ENCODE measurements around the gene TPRG1L.
A peak's percentile ranks its signal among the peaks of the same experiment; 100 is the strongest.
"Not testable (repeated sequence)": the region's sequence is repeated elsewhere in the genome, so short reads cannot be mapped to it uniquely, and the experiment has no call there.

The TPRG1L gene

GRCh38 chr1:3624200-3625136 is at the start of gene TPRG1L:
TPRG1L (plus strand) TSS chr1:3625015; CDS start chr1:3625073, 58 bp downstream.
- Mint-ChIP-seq H3K4me1 (peaks cover 31% of the 10 kb centered on the region), H3K27me3 (peaks cover 29% of the 10 kb centered on the region), H3K4me3 (peak within 1 kb of the TSS; percentile 81), H3K36me3 (peaks cover 7% of the 10 kb centered on the region), H3K9me3 (no peaks in the 10 kb centered on the region), H3K27ac (peak within 1 kb of the TSS; percentile 89)
- DNase-seq, result peak; percentile 98
- CTCF ChIA-PET, result interaction anchor here (1.3 to 1.9 kb wide), 2 partner anchors 10 to 171 kb away, joined by 3 to 9 read pairs; no protein-coding TSS in a partner anchor

GRCh38 chr1:3575515-3575914 is 49.3 kb upstream of the TPRG1L start:
- H3K4me3 Mint-ChIP-seq, H3K27ac Mint-ChIP-seq, H3K9me3 Mint-ChIP-seq, H3K4me1 Mint-ChIP-seq, CTCF ChIA-PET, H3K27me3 Mint-ChIP-seq, DNase-seq, H3K36me3 Mint-ChIP-seq: not testable (repeated sequence)

- no peak overlapping the region for H3K4me3 Mint-ChIP-seq
- DNase-seq, result no peak
- H3K27ac Mint-ChIP-seq, result no peak overlapping the region
- no peaks in the 10 kb centered on the region for H3K27me3 Mint-ChIP-seq
- H3K36me3 Mint-ChIP-seq, result no peaks in the 10 kb centered on the region
- CTCF ChIA-PET, result no interaction called here
- H3K4me1 Mint-ChIP-seq, result no peaks in the 10 kb centered on the region
- H3K9me3 Mint-ChIP-seq, result no peaks in the 10 kb centered on the region
Observed at GRCh38 chr1:3575993-3576392, 48.8 kb upstream of the TPRG1L start.

GRCh38 chr1:3577300-3577699 is 47.5 kb upstream of the TPRG1L start:
- H3K27ac Mint-ChIP-seq, result no peak overlapping the region
- no peak overlapping the region for H3K4me3 Mint-ChIP-seq
- CTCF ChIA-PET, result no interaction called here
- no peak for DNase-seq
- H3K36me3 Mint-ChIP-seq, result no peaks in the 10 kb centered on the region
- no peaks in the 10 kb centered on the region for H3K27me3 Mint-ChIP-seq
- no peaks in the 10 kb centered on the region for H3K4me1 Mint-ChIP-seq
- H3K9me3 Mint-ChIP-seq, result no peaks in the 10 kb centered on the region

DNA sequence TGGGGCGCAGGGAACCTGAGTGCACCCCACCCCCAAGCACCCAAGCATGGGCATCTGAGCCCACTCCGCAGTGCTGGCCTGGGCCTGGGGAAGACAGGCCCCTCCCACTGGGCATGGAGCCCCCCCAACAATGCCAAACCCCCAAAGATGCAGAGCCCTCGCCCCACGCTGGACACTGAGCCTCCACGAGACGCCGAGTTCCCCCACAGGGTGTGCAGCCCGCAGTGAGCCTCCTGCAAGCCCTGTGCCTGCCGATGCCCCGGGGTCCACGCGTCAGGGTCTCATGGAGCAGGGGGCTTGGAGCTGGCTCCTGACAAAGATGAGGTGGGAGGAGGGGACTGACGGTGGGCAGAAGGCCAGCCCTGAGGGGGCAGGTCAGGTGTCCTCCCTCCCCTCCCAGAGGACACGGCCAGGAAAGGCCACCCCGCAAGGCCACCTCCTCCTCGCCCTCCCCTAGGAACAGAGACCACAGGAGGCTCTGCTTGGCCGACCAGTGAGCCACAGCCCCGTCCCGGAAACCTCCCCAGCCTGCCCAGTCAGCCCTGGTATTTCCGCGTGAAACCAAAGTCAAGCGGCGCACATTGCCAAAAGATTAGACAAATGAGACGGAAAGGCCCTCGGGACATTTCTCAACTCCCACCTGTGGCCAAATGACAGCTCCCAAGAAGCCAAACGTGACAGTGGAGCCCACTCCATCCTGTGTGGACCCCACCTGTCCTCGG is 46.9 kb upstream of the TPRG1L start:
- H3K27me3 Mint-ChIP-seq, result no peaks in the 10 kb centered on the region
- no peaks in the 10 kb centered on the region for H3K36me3 Mint-ChIP-seq
- peaks cover 2% of the 10 kb centered on the region for H3K9me3 Mint-ChIP-seq
- DNase-seq, result no peak
- no peak overlapping the region for H3K4me3 Mint-ChIP-seq
- H3K4me1 Mint-ChIP-seq, result no peaks in the 10 kb centered on the region
- CTCF ChIA-PET, result no interaction called here
- H3K27ac Mint-ChIP-seq, result no peak overlapping the region

GRCh38 chr1:3578433-3578805 is 46.4 kb upstream of the TPRG1L start:
- no peak for DNase-seq
- no peaks in the 10 kb centered on the region for H3K36me3 Mint-ChIP-seq
- H3K27me3 Mint-ChIP-seq, result no peaks in the 10 kb centered on the region
- H3K4me1 Mint-ChIP-seq, result no peaks in the 10 kb centered on the region
- H3K9me3 Mint-ChIP-seq, result peaks cover 4% of the 10 kb centered on the region
- no peak overlapping the region for H3K4me3 Mint-ChIP-seq
- H3K27ac Mint-ChIP-seq, result no peak overlapping the region
- CTCF ChIA-PET, result no interaction called here

- no peak for DNase-seq
- Mint-ChIP-seq H3K36me3 (no peaks in the 10 kb centered on the region), H3K27ac (no peak overlapping the region), H3K9me3 (peaks cover 4% of the 10 kb centered on the region), H3K4me1 (no peaks in the 10 kb centered on the region), H3K27me3 (no peaks in the 10 kb centered on the region), H3K4me3 (no peak overlapping the region)
- CTCF ChIA-PET, result no interaction called here
Observed at GRCh38 chr1:3578906-3579305, 45.9 kb upstream of the TPRG1L start.

GRCh38 chr1:3579626-3580025 is 45.2 kb upstream of the TPRG1L start:
- no peak overlapping the region for H3K4me3 Mint-ChIP-seq
- no peaks in the 10 kb centered on the region for H3K27me3 Mint-ChIP-seq
- no peak overlapping the region for H3K27ac Mint-ChIP-seq
- H3K4me1 Mint-ChIP-seq, result no peaks in the 10 kb centered on the region
- peaks cover 2% of the 10 kb centered on the region for H3K36me3 Mint-ChIP-seq
- no peak for DNase-seq
- CTCF ChIA-PET, result no interaction called here
- peaks cover 6% of the 10 kb centered on the region for H3K9me3 Mint-ChIP-seq

- DNase-seq, result no peak
- H3K27me3 Mint-ChIP-seq, result no peaks in the 10 kb centered on the region
- peaks cover 6% of the 10 kb centered on the region for H3K9me3 Mint-ChIP-seq
- peaks cover 2% of the 10 kb centered on the region for H3K36me3 Mint-ChIP-seq
- H3K4me1 Mint-ChIP-seq, result no peaks in the 10 kb centered on the region
- no peak overlapping the region for H3K4me3 Mint-ChIP-seq
- CTCF ChIA-PET, result no interaction called here
- no peak overlapping the region for H3K27ac Mint-ChIP-seq
Observed at GRCh38 chr1:3580231-3580630, 44.6 kb upstream of the TPRG1L start.

GRCh38 chr1:3581296-3582036 is 43.3 kb upstream of the TPRG1L start:
- Mint-ChIP-seq H3K27me3 (no peaks in the 10 kb centered on the region), H3K36me3 (peaks cover 2% of the 10 kb centered on the region), H3K9me3 (peaks cover 6% of the 10 kb centered on the region), H3K4me1 (no peaks in the 10 kb centered on the region), H3K27ac (no peak overlapping the region), H3K4me3 (no peak overlapping the region)
- CTCF ChIA-PET, result no interaction called here
- no peak for DNase-seq

DNA sequence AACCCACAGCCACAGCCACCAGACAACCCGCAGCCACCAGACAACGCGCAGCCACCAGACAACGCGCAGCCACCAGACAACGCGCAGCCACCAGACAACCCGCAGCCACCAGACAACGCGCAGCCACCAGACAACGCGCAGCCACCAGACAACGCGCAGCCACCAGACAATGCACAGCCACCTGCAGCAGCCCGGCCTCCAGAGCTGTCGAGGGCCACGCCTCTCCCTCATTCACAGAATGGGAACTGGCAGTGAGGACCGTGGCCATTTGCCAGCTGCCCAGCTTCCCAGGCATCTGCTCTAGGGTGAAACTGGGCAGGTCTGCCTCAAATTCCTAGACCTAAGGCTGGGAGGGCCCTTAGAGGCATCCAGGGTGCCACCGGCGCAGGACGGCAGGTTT is 41.1 kb upstream of the TPRG1L start:
- H3K27me3 Mint-ChIP-seq, DNase-seq, H3K4me1 Mint-ChIP-seq, H3K9me3 Mint-ChIP-seq, H3K4me3 Mint-ChIP-seq, CTCF ChIA-PET, H3K27ac Mint-ChIP-seq, H3K36me3 Mint-ChIP-seq: not testable (repeated sequence)

DNA sequence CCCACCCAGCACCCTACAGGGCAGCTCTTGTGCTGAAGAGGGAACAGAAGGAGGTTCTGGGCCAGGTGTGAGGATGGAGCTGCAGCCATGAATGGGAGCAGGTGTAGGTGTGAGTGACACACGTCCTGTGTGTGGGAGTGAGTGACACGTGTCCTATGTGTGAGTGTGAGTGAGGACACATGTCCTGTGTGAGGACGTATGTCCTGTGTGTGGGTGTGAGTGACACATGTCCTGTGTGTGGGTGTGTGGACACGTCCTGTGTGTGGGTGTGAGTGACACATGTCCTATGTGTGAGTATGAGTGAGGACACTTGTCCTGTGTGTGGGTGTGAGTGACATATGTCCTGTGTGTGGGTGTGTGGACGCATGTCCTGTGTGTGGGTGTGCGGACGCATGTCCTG is 39.9 kb upstream of the TPRG1L start:
- DNase-seq, result no peak
- Mint-ChIP-seq H3K9me3 (peaks cover 6% of the 10 kb centered on the region), H3K36me3 (peaks cover 2% of the 10 kb centered on the region), H3K27me3 (no peaks in the 10 kb centered on the region), H3K4me1 (no peaks in the 10 kb centered on the region), H3K27ac (no peak overlapping the region), H3K4me3 (no peak overlapping the region)
- CTCF ChIA-PET, result no interaction called here

GRCh38 chr1:3585353-3585868 is 39.4 kb upstream of the TPRG1L start:
- H3K4me1 Mint-ChIP-seq, H3K36me3 Mint-ChIP-seq, H3K27me3 Mint-ChIP-seq, DNase-seq, H3K4me3 Mint-ChIP-seq, H3K27ac Mint-ChIP-seq, CTCF ChIA-PET, H3K9me3 Mint-ChIP-seq: not testable (repeated sequence)

DNA sequence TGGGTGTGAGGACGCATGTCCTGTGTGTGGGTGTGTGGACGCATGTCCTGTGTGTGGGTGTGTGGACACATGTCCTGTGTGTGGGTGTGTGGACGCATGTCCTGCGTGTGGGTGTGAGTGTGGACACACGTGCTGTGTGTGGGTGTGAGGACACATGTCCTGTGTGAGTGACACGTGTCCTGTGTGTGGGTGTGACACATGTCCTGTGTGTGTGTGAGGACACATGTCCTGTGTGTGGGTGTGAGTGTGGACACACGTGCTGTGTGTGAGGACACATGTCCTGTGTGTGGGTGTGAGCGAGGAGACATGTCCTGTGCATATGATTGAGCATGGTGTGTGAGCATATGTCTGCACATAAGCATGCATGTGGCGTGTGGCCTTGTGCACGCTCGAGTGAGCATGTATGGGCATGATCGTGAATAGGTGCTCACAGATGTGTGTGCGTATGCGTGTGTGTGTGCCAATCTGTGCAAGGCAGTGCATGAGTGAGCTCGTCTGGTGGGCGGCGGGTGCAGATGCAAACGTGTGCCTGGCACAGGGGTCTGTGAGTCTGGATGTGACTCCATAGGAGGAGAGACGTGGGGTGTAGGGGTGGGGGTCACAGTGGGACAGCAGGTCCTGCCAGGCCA is 38.8 kb upstream of the TPRG1L start:
- CTCF ChIA-PET, result no interaction called here

More for the DNA sequence above, 38.8 kb upstream of the TPRG1L start:
- peaks cover 2% of the 10 kb centered on the region for H3K36me3 Mint-ChIP-seq
- no peaks in the 10 kb centered on the region for H3K4me1 Mint-ChIP-seq
- peaks cover 6% of the 10 kb centered on the region for H3K9me3 Mint-ChIP-seq
- no peak overlapping the region for H3K4me3 Mint-ChIP-seq
- H3K27me3 Mint-ChIP-seq, result no peaks in the 10 kb centered on the region
- no peak for DNase-seq
- no peak overlapping the region for H3K27ac Mint-ChIP-seq

Measured in activated naive CD4-positive, alpha-beta T cell treated with anti-CD3 and anti-CD28 coated beads, Interleukin-2, amount 10 ng/mL, durations not matched to agents 7 days and 5 days (primary cell).